Tongue (tissue), 2 donors: ENCODE results near the gene COL20A1. TPM values are rescaled to one million over a fixed set of nuclear protein-coding genes. Genes with fewer than 3 reads are reported as not detected.
A peak's percentile ranks its signal among the peaks of the same experiment; 100 is the strongest.

Experiments
- DNase-seq: peaks from one replicate; pipeline ENCODE4 v3.0.0-alpha.2; 2015
- total RNA-seq: library from RNA; depleted of rRNA; stranded (reverse); fragments of >200 nt; gene quantifications from one replicate; pipeline ENCODE4 v1.2.3, GENCODE V29; 2014

COL20A1 gene
- total RNA-seq, 1 donor from 2014 or later: 6.2 TPM

DNA sequence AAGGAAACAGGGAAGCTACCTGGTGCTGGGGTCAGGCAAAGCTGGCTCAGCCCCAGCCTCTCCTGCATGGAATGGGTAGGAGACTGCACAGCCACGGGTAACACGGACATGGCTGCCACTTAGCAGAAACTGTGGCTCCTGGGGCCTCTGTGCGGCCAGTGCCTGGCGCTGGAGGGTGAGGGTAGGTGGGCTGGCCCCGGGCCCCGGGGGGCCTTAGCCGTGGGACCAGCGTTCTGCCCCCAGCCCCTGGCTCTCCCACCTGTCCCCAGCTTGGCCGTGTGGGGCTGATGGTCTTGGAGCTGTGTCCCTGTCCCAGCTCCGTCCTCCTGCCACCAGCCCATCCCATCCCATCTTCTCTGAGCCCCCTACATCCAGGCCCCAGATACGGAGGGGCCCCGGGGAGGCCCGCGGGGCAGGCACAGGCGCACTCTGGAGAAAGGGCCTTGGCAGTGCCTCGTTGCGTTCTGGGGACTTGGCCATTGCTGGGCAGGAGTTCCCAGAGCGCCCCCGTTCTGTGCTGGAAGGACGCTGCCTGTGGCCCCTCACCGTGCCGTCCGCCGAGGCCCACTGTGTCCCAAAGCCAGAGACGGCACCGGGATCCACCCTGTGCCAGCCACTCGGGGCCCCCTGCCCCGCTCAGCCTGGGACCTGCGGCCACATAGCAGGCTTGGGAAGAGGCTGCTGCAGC is 56.0 kb downstream of the COL20A1 start:
- no peak for DNase-seq

DNA sequence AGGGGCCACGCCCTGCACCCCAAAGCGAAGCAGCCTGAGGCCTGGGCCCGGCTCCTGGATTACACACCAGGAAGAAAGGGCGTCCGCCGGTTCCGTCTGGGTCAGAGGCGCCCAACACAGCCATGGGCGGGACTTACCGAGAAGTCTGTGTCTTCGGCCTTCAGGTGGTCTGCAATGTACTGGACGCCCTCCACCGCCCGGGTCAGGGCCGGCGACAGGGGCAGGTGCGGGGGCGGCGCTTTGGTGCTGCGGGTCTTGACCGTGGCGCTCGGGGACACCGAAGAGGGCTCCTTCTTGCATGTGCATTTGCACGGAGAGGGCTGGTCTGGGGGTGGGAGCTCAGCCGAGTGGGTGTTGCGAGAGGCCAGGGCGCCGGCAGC is 56.5 kb downstream of the COL20A1 start:
- DNase-seq: no peak

DNA sequence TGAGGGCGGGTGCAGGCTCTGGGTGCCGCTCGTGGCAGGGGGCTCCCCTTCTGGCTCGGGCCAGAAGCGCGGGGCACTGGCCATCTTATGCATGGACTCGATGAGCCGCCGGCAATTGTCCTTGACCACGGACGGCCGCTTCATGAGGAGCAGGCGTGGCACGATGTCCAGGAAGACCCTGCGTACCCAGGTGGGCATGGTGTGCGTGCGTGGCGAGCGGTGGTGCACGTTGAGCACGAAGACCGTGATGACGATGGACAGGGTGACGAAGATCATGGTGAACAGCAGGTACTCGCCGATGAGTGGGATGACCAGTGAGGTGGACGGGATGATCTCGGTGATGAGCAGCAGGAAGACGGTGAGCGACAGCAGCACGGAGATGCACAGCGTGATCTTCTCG is 57.2 kb downstream of the COL20A1 start:
- DNase-seq: no peak

DNA sequence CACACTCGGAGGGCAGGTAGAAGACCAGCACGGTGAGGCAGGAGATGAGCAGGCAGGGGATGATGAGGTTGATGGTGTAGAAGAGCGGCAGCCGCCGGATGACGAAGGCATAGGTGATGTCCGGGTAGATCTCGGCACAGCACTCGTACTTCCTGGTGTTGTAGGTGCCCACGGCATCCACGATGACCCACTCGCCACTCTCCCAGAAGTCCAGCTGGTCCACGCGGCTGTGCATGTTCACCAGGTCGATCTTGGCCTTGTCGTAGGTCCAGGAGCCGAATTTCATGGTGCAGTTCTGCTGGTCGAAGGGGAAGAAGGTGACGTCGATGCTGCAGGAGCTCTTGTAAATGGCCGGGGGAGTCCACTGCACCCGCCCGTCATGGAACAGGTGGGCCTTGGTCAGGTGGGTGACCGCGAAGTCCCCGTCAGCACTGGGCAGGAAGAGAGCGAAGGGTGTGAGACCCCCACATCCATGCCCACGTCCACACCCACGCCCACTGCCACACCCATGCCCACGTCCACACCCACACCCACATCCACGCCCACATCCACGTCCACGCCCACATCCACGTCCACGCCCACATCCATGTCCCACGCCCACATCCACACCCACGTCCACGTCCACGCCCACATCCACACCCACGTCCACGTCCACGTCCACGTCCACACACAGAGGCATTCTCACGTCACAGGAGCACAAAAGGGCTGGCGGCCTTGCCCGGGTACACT is 57.8 kb downstream of the COL20A1 start:
- DNase-seq: no peak

DNA sequence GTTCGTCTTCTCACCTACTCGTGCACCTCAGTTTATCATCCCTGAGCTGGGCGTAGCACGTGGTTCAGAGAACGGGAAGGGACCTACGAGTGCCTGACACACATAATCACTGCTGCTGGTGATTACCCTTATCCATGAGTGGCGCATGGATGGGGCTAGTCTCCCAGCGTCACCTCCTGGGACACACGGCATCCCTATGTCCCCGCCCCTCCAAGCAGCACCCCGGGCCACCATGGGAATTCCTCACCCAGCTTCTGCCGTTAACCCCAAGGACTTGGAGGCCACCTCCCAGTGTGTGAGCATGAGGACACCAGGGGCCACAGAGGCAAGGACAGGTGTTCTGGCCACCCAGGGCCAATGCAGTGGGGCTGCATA is 58.3 kb downstream of the COL20A1 start:
- DNase-seq: no peak

DNA sequence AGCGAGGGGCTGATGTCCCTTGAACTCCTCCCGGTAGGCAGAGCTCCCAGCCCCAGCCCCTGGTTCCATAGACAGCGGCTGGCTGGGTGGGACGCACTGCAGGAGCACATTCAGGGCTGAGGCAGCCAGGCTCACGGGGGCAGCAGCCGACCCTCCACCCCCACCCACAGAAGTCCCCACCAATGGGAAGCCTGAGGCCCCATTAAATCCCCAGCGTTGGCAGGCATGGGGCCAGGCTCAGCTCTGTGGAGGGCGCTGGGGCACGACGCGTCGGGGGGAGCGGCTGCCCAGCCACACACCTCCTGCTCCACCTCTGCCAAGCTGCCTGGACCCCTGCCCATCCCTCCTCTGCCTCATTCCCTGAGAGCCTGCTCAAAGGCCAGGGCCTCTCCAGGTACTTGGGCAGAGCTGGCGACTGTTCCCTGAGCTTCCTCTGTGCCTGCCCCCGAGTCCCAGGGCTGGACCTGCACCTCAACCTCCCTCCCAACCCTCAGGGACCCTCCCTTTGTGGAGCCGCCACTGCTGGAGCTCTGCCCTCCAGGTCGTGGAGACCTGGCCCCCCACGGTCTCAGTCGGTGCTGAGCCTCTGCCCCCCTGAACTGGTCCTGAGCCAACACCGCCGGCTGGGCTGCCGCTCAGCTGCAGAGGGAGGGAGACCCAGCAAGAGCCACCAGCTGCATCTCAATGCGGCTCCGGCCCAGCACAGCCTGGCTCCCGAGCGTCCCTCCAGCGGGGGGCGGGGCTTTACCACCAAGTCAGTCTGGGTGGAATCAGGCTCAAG is 59.0 kb downstream of the COL20A1 start:
- peak; percentile 94 for DNase-seq

DNA sequence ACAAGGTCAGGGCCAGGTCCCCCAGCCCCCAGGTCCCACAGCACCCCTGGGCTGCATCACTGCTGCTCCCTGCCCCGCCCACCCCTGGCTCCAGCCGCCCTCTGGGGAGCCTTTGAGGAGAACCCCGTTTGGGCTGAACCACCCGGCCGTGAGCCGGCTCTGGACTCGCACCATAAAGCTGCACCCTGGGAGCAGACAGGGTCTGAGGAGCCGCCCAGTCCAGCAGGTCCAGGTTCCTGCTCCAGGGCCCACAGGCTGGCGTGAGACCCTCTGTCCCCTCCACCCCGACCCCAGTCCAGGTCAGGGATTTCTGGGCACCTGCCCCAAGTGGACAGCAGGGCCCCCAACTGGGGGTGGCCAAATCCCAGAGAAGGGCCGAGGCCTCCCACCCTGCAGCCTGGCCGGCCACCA is 59.8 kb downstream of the COL20A1 start:
- no peak for DNase-seq

DNA sequence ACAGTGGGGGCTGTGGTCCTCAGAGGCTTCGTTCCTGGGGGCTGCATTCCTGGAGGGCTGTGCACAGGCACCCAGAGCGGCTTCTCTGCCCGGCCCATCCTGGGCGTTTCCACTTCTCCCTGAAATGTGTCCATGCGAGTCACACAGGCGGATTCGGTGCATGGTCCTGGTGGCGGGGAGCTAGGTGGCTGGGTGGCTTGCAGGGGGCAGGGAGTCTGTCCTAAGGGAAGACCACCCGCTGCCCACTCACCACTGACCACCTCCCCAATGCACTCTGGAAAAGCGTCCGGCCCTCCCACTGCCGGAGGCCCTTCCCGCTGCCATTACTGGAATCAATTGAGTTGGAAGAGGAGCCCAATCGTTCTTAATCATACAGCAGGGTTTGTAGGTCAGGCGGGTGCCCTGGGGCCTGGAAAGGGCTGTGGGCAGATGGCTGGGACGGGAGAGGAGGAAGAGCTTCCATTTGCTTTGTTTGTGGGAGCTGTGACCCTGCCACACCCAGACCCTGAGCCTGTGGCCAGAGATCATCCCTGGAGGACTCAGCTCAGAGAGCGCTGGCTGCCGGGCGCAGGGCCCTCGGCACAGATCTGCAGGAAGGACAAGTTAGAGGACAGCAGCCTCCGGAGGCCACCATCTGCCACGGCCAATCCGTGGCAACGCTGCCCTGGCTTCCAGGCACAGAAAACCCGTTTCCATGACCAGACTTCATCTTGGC is 61.8 kb downstream of the COL20A1 start:
- no peak for DNase-seq

DNA sequence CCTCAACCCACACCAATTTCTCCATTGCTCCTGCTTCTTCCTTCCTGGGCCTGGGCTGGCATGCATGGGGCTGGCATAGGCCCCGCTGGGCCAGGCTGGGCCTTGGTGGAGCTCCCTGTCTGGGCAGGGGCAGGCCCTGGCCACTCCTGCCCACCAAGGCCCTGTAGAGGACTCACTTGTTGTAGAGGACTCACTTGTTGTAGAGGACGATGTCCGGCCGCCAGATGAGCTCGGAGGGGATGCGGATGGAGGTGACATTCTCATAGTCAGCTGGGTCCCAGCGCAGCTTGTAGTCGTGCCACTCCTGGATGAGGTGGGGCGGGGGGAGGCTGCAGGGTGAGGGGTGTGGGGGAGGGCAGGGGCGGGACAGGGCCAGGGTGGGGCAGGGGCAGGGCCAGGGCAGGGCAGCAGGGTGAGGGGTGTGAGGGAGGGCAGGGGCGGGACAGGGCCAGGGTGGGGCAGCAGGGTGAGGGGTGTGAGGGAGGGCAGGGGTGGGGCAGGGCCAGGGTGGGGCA is 62.9 kb downstream of the COL20A1 start:
- no peak for DNase-seq

DNA sequence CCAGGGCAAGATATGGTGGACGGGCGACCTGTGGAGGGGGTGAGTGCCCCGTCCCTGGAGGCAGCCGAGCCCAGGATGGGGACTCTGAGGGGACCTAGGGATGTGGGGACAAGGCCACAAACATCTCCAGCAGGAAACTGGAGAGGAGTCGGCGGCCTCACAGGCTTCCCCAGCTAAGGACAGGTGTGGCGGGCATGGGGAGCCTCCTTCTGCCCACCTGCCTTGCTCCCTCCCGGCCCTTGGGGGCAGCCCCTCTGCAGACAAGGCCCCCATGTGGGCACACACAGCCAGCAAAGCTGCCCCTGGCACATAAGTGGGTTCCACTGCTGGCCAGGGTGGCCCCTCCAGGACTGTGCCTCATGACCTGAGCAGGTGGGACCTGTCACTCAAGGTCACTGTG is 63.5 kb downstream of the COL20A1 start:
- no peak for DNase-seq

DNA sequence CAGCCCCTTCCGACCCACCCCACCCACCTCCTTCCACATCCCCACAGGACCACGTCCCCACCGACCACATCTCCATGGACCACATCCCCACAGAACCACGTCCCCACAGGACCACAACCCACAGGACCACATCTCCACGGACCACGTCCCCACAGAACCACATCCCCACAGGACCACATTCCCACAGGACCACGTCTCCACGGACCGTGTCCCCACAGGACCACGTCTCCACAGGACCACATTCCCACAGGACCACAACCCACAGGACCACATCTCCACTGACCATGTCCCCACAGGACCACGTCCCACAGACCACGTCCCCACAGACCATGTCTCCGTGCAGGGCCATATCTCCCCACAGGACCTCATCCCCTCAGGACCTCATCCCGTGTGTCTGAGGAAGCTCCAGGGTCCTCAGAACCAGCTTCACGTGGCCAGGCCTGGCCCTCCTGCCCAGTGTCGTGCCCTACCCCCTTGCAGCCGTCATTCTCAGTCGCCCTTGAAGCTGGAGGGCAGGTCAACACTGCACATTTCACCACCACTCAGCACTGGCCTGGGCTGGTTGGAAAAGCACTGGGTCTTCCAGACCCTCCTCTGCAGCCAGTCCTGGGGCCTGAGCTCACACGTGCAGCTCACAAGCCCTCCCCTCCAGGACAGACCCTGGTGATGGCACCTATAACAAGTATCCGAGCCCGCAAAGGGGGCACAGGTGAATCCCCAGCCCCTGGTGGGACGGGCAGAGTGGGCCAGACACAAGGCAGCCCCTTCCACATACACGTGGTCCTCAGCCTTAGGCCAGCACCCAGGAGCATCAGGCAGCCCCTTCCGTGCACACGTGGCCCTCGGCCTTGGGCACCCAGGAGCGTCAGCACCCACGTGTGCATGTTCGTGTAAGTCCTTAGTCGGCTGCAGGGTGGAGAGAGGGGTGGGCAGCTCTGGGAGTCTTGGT is 64.2 kb downstream of the COL20A1 start:
- DNase-seq: no peak

DNA sequence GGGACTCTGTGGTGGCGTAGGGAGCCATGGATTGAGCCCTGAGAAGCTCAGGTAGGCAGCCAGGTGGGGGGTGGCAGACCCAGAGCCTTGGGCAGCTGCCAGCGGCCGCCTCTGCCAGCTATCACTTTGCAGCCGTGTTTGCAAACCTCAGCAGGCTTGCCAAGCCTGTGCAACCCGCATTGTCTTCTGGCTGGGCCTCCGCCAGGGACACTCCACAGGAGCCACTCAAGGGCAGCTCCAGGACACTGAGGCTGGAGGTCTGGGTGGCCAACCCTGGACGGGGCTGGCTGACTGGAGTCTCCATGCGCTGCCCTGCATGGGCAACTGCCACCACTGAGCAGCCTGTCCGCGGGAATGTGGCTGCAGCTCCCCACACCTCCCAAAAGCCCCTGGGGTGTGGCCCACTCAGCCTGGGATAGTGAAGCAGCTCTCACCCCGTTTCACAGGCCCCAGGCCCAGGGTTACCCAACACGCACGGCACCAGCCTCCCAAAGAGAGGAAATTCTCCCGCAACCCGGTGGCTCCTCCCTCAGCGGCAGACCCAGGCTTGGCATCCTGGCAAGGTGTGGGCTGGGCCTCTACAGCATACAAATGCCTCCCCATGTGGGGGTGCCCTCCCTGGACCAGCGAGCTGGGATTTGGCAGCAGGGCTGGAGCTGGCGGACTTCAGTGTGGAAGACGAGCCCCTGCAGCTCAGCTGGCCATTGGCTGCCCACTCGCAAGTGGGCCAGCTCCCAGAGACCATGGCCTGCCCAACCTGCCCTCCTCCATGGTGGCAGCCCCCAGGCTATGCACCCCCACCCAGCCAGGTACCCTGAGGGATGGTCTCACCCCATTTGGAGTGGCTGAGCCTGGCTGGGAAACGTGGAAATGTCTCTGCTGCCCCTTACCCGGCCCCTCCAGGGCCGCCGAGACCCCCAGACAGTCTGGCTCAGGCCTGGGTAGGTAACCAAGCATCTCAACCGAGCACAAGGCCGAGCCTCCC is 65.2 kb downstream of the COL20A1 start:
- DNase-seq: no peak

DNA sequence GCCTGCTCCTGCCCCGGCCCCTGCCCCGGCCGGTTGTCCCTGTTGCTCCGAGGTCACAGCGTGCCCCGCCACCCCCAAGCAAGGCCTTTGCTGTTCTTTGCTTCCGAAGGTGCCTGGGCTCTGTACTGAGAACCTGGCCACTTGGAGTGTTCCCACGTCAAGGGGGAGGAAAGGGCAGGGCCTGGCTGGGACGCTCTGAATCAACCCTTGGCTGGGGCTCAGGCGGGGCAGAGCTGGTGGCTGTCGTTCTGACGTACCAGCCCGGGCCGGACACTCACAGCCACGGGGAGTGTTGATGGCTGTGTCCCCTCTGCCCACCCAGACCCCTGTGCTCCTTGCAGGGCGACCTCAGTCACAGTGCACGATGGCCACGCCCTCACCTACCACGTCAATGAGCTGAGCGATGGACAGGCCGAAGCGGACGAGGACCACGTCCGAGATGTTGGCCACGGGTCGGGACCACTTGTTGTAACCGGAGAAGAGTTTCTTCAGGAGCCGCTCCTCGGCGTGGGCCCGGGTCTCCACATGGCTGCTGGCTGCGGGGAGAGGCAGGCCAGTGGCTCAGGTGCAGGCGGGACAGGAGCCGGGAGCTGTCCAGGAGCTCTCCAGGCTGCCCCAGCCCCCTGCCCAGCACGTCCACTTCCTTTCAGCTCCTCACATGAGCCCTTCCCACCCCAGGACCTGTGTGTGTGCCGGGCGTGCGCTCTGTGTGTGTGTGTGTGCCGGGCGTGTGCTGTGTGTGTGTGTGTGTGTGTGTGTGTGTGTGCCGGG is 66.4 kb downstream of the COL20A1 start:
- no peak for DNase-seq

DNA sequence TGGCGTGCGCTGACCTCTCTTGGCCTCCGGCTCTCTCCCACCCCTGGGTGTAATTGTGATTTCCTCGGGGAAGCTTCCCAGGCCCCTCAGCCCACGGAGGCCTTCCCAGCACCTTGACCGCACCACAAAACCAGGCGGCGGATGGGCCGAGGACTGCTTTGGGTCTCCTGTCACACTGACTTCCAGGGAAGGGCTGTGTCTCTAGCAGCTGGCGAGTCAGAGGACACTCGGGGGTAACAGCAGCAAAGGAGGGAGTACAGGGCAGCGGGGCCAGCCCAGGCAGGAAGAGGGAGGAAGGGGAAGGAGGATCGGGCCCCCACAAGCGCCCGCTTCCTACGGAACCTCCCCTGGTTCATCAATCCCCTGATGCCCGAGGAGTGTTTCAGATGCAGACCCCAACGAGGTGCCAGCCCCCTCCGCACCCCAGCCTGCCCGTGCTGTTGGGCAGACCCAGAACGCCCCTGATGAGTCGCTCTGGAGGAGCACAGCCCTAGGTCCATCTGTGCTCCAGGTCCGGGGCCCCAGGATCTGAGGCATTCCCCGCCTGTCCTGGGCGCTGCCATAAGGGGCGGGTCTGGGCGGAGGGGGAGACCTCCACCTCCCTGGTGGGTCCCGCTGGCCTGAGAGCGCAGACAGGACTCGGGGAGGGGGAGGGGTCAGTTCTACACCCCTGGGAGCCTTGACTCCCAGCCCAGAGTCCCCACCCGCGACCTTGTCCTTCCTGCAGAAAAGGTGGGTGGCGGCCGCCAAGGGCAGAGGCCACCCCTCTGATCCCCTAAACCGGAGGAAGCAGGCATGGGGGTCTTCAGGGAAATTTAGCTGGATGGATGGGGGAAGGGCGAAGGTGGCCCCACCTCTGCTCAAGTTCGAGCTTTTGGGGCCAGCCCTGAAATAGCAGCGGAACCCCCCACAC is 67.2 kb downstream of the COL20A1 start:
- DNase-seq: no peak

DNA sequence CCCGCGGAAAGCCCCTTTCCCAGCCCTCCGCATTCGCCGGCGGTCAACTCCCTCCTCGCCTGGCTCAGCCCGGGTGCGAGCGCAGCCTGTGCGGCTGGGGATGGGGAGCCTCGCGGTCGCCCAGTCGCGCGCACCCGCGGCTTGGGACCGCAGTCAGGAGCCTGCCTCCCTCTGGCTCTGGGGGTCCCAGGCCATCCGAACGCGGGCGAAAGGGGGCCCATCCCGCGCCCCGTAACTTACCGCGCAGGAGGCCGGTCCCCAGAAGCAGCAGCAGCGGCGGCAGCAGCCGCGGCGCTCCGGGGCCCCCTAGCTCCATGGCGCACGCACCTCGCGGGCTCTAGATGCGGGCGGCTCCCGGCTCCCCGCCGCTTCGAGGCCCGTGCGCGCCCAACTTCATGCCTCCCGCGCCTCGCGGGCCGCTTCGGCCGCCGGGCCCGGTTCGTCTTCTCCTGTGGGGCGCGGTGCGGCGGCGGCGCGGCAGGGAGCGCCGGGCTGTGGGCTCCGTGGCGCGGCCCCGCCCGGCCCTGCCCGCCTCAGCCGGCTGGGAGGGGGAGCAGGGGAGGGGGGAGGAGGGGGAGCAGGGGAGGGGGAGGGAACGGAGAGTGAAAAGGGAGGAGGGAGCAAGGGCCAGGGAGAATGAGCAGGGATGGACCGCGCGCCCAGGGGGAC is 68.0 kb downstream of the COL20A1 start, which contains the start of gene CHRNA4:
Gene CHRNA4 (minus strand): TSS at position 500 of the 669 bp plus-strand sequence. CDS start 184 bp downstream, at position 316.
- no peak for DNase-seq

DNA sequence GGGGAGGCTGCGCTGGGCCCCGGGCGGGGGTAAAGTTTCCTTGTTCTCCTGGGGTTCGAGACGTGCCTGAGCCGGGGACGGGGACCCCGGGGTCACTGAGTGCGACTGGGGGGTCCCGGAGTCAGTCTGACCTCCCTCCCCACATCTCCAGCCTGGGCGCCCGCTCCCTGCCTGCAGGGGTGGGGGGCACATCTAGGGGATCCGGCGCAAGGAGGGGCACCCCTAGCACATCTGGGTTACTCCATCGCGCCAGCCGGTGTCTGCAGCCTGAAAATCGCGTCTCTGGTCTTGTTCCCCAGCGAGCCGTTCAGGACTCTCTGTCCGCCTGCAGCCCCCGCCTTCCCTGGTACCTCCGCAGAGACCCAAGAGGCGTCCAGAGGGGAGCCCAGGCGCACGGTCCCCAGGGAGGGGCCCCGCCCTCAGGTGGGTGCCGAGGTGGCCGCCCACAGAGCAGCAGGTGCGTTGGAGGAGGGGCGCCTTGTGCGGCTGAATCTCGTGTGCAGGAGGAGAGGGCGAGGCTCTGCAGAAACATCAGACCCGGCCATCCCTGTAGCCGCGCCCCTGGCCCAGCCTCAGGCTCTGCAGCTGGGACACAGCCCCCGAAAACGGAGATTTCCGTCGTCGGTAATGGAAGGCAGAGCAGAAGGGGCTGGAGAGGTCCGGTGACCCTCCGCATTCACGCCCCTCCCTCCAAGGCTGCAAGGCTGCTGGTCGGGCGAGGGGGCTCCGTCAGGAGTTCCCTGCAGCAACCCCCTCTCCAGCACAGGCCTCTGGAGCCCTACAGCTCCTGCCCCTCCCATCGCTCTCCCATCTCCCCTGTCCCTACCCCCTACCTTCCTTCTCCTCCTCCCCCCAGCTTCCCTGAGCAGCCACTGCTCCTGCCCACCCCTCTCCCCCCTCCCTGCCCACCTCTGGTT is 68.8 kb downstream of the COL20A1 start:
- DNase-seq: no peak
